GM06990 (cell line): ENCODE data around the gene DTD1.

Experiments used
- DNase-seq: peaks from one replicate; pipeline ENCODE4 v3.0.0-alpha.2; 2011; ENCODE audit not compliant: insufficient read length; ENCODE audit errors: extremely low read depth
- H3K27me3 ChIP-seq: replicated peaks from 2 replicates; pipeline ENCODE4 v1.6.0; 2011; ENCODE audit warnings: low read length; ENCODE audit not compliant: control insufficient read depth, insufficient read depth
- H3K36me3 ChIP-seq: 2 replicates; pipeline ENCODE4 v1.5.1; 2011; ENCODE audit warnings: low read length; ENCODE audit not compliant: control insufficient read depth, insufficient read depth
- H3K4me3 ChIP-seq: replicated peaks from 2 replicates; pipeline ENCODE4 v1.5.1; 2011; ENCODE audit warnings: low read depth, mild to moderate bottlenecking, control low read depth, low read length
- TF ChIP-seq, protein P1 (sequence below): IDR thresholded peaks from 2 replicates; pipeline ENCODE4 v1.5.1; 2011; ENCODE audit warnings: low read length, control low read depth, mild to moderate bottlenecking, inconsistent platforms; ENCODE audit not compliant: insufficient read depth, poor library complexity, severe bottlenecking

DTD1 gene

DNA sequence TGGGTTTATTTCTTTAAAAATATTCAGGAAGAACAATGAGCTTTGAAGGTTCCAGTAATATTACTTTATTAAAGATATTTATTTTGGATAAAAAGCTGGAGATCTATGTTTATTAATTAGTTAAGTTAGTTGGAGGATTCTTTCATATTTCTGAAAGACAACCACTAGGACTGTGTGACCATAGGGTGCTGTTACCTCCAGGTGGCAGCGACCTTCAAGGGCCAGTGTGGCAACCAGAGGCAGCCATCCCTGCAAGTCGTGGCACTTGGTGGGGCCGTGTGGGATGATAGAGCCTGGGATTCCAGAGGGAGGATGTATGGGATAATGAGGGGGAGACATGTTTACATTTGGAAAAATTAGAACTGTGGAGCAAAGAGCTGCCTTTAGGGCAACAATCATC, 130.3 kb downstream of the DTD1 start:
- no peak for DNase-seq

DNA sequence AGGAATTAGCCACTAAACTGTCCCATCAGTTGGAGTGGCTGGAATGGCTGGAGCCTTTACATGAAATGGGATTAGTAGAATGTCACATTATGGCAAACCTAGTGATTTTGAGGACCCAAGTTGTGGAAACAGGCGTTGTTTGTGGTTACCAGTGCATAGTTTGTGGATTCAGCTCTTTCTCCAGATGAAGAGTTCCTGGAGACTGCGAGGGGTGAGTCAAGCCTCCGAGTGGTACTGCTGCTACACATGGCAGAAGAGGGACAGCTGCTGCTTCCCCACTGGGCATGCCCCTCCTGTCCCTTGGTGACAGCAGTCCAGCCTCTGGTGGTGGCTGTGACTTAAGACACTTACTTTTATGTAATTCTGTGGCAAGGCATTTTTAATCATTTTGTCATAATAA, 131.6 kb downstream of the DTD1 start:
- no peaks in the 10 kb centered on the region for H3K27me3 ChIP-seq
- no peak for DNase-seq
- TF ChIP-seq, protein P1, sequence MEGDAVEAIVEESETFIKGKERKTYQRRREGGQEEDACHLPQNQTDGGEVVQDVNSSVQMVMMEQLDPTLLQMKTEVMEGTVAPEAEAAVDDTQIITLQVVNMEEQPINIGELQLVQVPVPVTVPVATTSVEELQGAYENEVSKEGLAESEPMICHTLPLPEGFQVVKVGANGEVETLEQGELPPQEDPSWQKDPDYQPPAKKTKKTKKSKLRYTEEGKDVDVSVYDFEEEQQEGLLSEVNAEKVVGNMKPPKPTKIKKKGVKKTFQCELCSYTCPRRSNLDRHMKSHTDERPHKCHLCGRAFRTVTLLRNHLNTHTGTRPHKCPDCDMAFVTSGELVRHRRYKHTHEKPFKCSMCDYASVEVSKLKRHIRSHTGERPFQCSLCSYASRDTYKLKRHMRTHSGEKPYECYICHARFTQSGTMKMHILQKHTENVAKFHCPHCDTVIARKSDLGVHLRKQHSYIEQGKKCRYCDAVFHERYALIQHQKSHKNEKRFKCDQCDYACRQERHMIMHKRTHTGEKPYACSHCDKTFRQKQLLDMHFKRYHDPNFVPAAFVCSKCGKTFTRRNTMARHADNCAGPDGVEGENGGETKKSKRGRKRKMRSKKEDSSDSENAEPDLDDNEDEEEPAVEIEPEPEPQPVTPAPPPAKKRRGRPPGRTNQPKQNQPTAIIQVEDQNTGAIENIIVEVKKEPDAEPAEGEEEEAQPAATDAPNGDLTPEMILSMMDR, result no peak
- H3K4me3 ChIP-seq, result no peak overlapping the region
- H3K36me3 ChIP-seq, result no peaks in the 10 kb centered on the region

More for the DNA sequence above, 130.3 kb downstream of the DTD1 start:
- no peaks in the 10 kb centered on the region for H3K36me3 ChIP-seq
- TF ChIP-seq, protein P1, result peak; percentile 46
- no peak overlapping the region for H3K4me3 ChIP-seq
- H3K27me3 ChIP-seq, result no peaks in the 10 kb centered on the region

DNA sequence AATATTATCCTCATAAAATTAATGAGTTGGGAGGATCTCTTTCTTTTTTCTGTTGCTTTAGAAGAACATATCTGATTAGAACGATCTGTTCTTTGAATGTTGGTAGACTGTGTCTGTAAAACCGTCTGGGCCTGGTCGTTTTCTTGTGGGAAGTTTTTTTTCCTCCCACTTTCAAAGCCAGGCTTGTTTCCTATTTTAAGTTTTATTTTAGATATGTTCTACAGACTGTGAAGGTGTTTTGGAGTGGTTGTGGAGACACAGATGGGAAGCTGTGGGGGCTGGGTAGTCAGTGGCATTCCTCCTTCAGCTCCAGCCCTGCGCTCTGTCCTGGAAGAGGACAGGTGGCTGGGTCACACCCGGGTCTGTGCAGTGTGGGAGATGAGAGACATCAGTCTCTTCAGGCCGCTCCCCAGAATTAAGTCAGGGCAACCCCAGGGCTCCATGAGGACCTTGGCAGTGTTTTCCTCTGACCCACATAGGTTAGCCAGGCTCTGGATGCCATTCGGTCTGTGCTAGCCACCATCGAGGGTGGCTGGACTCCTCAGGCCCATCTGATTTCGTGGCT, 133.8 kb downstream of the DTD1 start:
- Histone ChIP-seq H3K4me3 (no peak overlapping the region), H3K27me3 (no peaks in the 10 kb centered on the region), H3K36me3 (no peaks in the 10 kb centered on the region)
- TF ChIP-seq, protein P1, result no peak
- DNase-seq, result no peak

DNA sequence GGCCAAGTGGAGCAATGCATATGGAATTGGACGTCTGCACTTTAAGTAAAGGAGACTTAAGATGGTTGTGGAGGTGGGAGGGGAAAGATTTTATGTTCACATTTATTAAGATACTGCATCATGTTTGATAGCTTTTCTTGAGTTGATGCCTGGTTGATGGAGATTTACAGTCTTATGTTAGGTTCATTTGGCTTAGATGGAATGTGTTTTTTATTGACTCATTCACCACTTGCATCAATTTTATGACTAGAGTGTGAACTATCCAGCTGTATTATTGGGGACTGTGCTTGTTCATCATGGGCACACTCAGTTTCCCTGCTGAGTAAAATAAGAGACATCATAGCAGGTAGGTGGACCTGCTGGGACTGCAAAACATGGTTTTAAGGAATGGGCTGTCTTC, 134.5 kb downstream of the DTD1 start:
- no peaks in the 10 kb centered on the region for H3K27me3 ChIP-seq
- no peak for DNase-seq
- TF ChIP-seq, protein P1, result no peak
- no peak overlapping the region for H3K4me3 ChIP-seq
- H3K36me3 ChIP-seq, result no peaks in the 10 kb centered on the region

DNA sequence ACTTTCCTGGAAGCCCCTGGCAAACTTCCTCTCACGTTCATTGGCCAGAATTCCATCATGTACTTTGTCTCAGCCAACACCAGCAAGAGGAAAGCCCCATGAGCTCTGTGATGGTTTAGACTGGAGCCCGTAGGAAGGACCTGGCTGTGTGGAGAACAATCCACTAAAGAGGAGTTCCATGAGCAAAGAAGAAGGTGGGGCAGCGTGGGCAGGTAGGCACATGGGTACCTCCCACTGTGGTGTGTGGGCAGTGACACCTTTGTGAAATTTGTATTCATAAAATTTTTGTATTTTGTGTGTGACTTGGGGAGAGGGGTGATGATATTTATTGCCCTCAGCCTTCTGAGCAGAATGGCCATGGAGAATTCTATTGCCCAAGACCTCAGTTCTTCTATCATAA, 136.2 kb downstream of the DTD1 start:
- DNase-seq, result no peak
- TF ChIP-seq, protein P1, result no peak
- Histone ChIP-seq H3K36me3 (no peaks in the 10 kb centered on the region), H3K4me3 (no peak overlapping the region), H3K27me3 (no peaks in the 10 kb centered on the region)
